AG09309 (cell line): ENCODE results near the gene DNAJB14.

Experiments used
- DNase-seq: peaks from one replicate; pipeline ENCODE4 v3.0.0-alpha.2; 2010; ENCODE audit warnings: low read depth
- H3K4me3 ChIP-seq: 2 replicates; pipeline ENCODE4 v1.5.1; 2011; ENCODE audit warnings: mild to moderate bottlenecking, low read depth, low read length, moderate library complexity; ENCODE audit not compliant: control insufficient read depth
- TF ChIP-seq, protein P1 (sequence below): IDR thresholded peaks from 2 replicates; pipeline ENCODE4 v1.5.1; 2011; ENCODE audit warnings: mild to moderate bottlenecking, low read depth, low read length, inconsistent platforms; ENCODE audit not compliant: insufficient read depth, control insufficient read depth; ENCODE audit errors: missing control alignments

Gene DNAJB14

GRCh38 chr4:99860521-99860920, 85.9 kb downstream of the DNAJB14 start:
- TF ChIP-seq, protein P1, sequence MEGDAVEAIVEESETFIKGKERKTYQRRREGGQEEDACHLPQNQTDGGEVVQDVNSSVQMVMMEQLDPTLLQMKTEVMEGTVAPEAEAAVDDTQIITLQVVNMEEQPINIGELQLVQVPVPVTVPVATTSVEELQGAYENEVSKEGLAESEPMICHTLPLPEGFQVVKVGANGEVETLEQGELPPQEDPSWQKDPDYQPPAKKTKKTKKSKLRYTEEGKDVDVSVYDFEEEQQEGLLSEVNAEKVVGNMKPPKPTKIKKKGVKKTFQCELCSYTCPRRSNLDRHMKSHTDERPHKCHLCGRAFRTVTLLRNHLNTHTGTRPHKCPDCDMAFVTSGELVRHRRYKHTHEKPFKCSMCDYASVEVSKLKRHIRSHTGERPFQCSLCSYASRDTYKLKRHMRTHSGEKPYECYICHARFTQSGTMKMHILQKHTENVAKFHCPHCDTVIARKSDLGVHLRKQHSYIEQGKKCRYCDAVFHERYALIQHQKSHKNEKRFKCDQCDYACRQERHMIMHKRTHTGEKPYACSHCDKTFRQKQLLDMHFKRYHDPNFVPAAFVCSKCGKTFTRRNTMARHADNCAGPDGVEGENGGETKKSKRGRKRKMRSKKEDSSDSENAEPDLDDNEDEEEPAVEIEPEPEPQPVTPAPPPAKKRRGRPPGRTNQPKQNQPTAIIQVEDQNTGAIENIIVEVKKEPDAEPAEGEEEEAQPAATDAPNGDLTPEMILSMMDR, result no peak
- no peak overlapping the region for H3K4me3 ChIP-seq
- no peak for DNase-seq

GRCh38 chr4:99859618-99860017, 86.8 kb downstream of the DNAJB14 start:
- TF ChIP-seq, protein P1, result no peak
- no peak for DNase-seq
- H3K4me3 ChIP-seq, result no peak overlapping the region

DNA sequence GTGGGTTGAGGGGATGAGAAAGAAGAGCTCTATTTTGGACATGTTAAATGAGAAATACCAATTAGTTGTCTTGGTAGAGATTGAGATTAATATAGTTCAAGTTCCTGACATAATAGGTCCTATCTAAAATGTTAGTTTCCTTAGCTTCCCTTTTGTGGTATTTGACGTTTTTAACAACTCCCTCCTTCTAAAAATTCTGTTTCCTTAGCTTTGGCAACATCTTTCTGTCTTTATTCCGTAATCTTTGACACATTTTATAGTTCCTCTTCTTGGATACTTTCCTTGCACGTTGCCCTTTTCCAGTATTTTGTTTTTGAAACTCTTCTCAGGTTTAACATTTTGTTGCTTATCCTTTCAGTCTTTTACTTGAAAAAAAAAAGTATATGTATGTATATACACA, 89.1 kb downstream of the DNAJB14 start:
- TF ChIP-seq, protein P1, result no peak
- H3K4me3 ChIP-seq, result no peak overlapping the region
- DNase-seq, result no peak

GRCh38 chr4:99856166-99856565, 90.3 kb downstream of the DNAJB14 start:
- DNase-seq, result peak; percentile 10
- TF ChIP-seq, protein P1, result no peak
- no peak overlapping the region for H3K4me3 ChIP-seq

GRCh38 chr4:99855678-99856077, 90.7 kb downstream of the DNAJB14 start:
- DNase-seq, result no peak
- H3K4me3 ChIP-seq, result no peak overlapping the region
- TF ChIP-seq, protein P1, result no peak

DNA sequence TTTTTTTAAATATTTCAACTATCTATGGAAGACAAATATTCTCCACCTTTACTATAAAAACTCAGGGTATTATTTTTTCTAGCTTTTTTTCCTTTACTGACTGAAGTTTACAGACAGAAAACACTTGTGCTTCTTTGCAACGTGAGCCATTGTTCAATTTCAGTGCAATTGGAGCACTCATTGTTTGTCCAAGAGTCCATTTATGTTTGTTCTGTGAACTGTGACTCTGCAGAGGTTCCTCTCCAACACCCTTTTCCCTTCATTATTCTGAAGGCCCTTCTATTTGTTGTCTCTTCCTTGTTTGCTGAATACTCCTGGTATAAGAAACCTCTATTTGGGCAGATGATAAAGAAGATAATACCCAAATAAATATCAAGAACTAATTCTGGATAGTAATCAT, 92.4 kb downstream of the DNAJB14 start:
- no peak overlapping the region for H3K4me3 ChIP-seq
- TF ChIP-seq, protein P1, result no peak
- DNase-seq, result no peak

DNA sequence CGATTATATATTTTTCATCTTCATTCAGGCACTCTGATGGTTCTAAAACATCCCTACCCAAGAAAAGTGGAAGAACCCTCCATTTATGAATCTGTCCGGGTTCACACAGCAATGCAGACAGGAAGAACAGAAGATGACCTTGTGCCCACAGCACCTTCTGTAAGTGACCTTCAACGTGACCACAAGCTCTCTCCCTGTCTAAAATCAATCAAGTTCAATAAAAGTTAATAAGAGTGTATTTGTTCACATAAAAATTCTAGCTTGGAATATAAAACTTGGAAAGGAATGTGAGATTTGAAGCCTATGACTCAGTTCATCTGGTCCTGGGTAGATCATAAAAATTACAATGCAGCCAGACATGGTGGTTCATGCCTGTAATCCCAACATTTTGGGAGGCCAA, 93.2 kb downstream of the DNAJB14 start:
- no peak overlapping the region for H3K4me3 ChIP-seq
- TF ChIP-seq, protein P1, result no peak
- no peak for DNase-seq
